GM20000 (cell line): ENCODE results near the gene RPS14.
"Not testable (repeated sequence)": the region's sequence is repeated elsewhere in the genome, so short reads cannot be mapped to it uniquely, and the experiment has no call there.

Source experiments
- DNase-seq: peaks from one replicate; pipeline ENCODE4 v3.0.0; 2012; ENCODE audit warnings: low spot score
- CTCF ChIP-seq: IDR thresholded peaks from 2 replicates; pipeline ENCODE4 v1.5.1; 2012; ENCODE audit warnings: mild to moderate bottlenecking, control low read depth; ENCODE audit errors: extremely low read depth, missing control alignments

Gene RPS14

GRCh38 chr5:150436141-150436680 is 13.3 kb downstream of the RPS14 start:
- peak; percentile 87 for DNase-seq
- TF ChIP-seq CTCF: peak; percentile 71

GRCh38 chr5:150434464-150434863 is 15.1 kb downstream of the RPS14 start:
- DNase-seq: no peak
- TF ChIP-seq CTCF: no peak

GRCh38 chr5:150431574-150431973 is 18.0 kb downstream of the RPS14 start:
- no peak for TF ChIP-seq CTCF
- DNase-seq: no peak

- no peak for TF ChIP-seq CTCF
These were observed 18.5 kb downstream of the RPS14 start for GRCh38 chr5:150431048-150431447.

GRCh38 chr5:150429410-150429873 is 20.1 kb downstream of the RPS14 start:
- no peak for TF ChIP-seq CTCF
- DNase-seq: peak; percentile 45

More at GRCh38 chr5:150431048-150431447, 18.5 kb downstream of the RPS14 start:
- DNase-seq: no peak

- DNase-seq: no peak
- TF ChIP-seq CTCF: no peak
These were observed 20.6 kb downstream of the RPS14 start for GRCh38 chr5:150428978-150429377.

- DNase-seq: no peak
- no peak for TF ChIP-seq CTCF
These were observed 21.2 kb downstream of the RPS14 start for GRCh38 chr5:150428106-150428876.

GRCh38 chr5:150426165-150426564 is 23.4 kb downstream of the RPS14 start:
- not testable (repeated sequence) for DNase-seq
